Spleen (tissue), 7 donors: ENCODE results near the gene BTBD16.

Experiments
- CTCF ChIP-seq, 11 experiments: fragments of 200-600 bp in 7 of 11; fragments of 450-650 bp in 4 of 11; sonication (generic) in 4 of 11; IDR thresholded peaks in 8 of 11; conservative IDR thresholded peaks in 3 of 11; 1 replicate in 7 of 11; 2 replicates in 4 of 11; pipeline versions ENCODE4 v1.4.0 to v1.8.0; 2016 to 2021; ENCODE audit warnings: antibody characterized with exemption in 11 of 11, inconsistent platforms in 4 of 11, mild to moderate bottlenecking in 1 of 11
- POLR2A ChIP-seq, 3 donors: fragments of 450-650 bp; IDR thresholded peaks; one replicate each; pipeline ENCODE4 v1.5.1; 2017; ENCODE audit warnings: antibody characterized with exemption in 3 of 3, mild to moderate bottlenecking in 1 of 3
- POLR2AphosphoS5 ChIP-seq, 3 donors: sonication (generic); formaldehyde crosslinking; IDR thresholded peaks; one replicate each; pipeline ENCODE4 v1.5.1; 2017; ENCODE audit warnings: antibody characterized with exemption in 3 of 3
- donor health status: DM: no; HTN: no; CAD: no; lungs with moderate emphysema.
- donor health status: DM: no; HTN: no; CAD: no.
- donor health status: DM: no; HTN: no; CAD: no.

GRCh38 chr10:122336332-122336731, 65.2 kb downstream of the BTBD16 start:
- TF ChIP-seq POLR2AphosphoS5 (IDR thresholded peaks at IDR 0.05) (no peak), CTCF (IDR thresholded peaks at IDR 0.05 in 8 of 11, conservative IDR thresholded peaks at IDR 0.05 in 3 of 11) (no peak), POLR2A (IDR thresholded peaks at IDR 0.05) (no peak)
